Neuron (in vitro differentiated cells): ENCODE results near the gene MED13L.
A peak's percentile ranks its signal among the peaks of the same experiment; 100 is the strongest.

Source experiments
- H2AFZ ChIP-seq: one replicate; pipeline ENCODE4 v1.6.1; 2013; ENCODE audit warnings: low read depth, mild to moderate bottlenecking, inconsistent platforms, low read length, moderate library complexity
- H3K27me3 ChIP-seq: one replicate; pipeline ENCODE4 v1.6.1; 2013; ENCODE audit warnings: low read length; ENCODE audit not compliant: insufficient read depth
- H3K36me3 ChIP-seq: one replicate; pipeline ENCODE4 v1.6.1; 2013; ENCODE audit warnings: low read length; ENCODE audit not compliant: insufficient read depth
- H3K4me1 ChIP-seq: one replicate; pipeline ENCODE4 v1.6.1; 2013; ENCODE audit warnings: low read length; ENCODE audit not compliant: insufficient read depth
- H3K4me3 ChIP-seq: 2 replicates; pipeline ENCODE4 v1.5.1; 2013; ENCODE audit warnings: mild to moderate bottlenecking, low read length, moderate library complexity
- H3K9me3 ChIP-seq: one replicate; pipeline ENCODE4 v1.6.1; 2013; ENCODE audit warnings: low read length

The MED13L gene

DNA sequence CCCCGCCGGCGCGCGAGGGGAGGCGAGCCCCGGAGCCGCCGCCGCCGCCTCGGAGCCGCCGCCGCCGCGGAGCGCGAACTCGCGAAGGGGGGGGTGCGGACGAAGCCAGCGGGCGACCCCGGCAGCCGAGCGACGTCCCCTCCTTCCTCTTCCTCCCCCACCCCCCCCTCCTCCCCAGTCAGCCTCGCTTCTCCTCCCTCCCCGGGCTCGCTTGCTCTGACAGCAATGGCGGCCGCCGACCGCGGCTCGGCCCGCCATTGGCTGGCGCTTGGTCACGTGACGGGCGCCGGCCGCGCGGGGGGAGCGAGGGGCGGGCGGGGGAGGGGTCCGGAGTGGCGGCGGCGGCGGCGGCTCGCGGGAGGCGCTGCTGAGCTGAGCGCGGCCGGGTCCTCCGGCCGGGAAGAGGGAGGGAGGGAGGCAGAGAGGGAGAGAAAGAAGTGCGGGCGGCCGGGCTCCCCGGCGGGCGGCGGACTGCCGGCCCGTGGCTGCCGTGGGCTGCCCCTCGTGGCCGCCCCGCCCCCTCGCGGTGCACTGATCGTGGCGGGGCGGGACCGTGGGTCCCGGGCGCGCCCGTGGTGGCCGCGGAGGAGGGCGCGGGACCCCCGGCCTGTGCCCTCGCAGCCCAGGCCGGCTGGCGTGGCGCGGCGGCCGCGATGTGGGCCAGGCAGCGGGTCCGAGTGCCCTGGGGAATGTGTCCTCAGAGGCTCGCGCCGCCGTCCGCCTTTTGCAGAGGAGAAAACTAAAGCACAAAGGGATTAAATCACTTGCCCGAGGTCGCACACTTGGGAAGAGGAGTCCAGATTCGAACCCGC, at the start of gene MED13L:
Gene MED13L (minus strand): TSS at position 227 of the 812 bp plus-strand sequence. CDS start 562 bp downstream, outside the sequence.
- peak within 1 kb of the TSS; percentile 99 for H3K4me3 ChIP-seq
- H3K27me3 ChIP-seq, result no peaks in the 10 kb centered on the region
- no peaks in the 10 kb centered on the region for H3K9me3 ChIP-seq
- H3K4me1 ChIP-seq, result peaks cover 22% of the 10 kb centered on the region
- peak within 1 kb of the TSS; percentile 81 for H2AFZ ChIP-seq
- no peaks in the 10 kb centered on the region for H3K36me3 ChIP-seq

DNA sequence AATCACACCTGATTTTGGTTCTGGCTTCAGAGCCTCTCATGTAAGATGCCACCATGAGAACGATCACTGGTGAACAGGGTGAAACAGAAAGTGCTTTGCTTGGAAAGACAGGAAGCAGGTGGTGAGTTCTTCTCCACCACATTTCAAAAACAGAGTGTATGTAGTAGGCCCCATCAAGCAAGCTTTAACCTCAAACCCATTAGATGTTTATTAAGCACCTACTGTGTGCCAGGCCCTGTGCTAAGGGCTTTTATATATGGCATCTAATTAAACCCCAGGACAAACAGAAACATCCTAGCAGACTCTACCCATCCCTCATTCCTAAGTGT, 47.8 kb upstream of the MED13L start:
- H3K4me3 ChIP-seq, result no peak overlapping the region
- no peaks in the 10 kb centered on the region for H3K9me3 ChIP-seq
- no peak overlapping the region for H2AFZ ChIP-seq
- no peaks in the 10 kb centered on the region for H3K36me3 ChIP-seq
- H3K27me3 ChIP-seq, result no peaks in the 10 kb centered on the region
- no peaks in the 10 kb centered on the region for H3K4me1 ChIP-seq

DNA sequence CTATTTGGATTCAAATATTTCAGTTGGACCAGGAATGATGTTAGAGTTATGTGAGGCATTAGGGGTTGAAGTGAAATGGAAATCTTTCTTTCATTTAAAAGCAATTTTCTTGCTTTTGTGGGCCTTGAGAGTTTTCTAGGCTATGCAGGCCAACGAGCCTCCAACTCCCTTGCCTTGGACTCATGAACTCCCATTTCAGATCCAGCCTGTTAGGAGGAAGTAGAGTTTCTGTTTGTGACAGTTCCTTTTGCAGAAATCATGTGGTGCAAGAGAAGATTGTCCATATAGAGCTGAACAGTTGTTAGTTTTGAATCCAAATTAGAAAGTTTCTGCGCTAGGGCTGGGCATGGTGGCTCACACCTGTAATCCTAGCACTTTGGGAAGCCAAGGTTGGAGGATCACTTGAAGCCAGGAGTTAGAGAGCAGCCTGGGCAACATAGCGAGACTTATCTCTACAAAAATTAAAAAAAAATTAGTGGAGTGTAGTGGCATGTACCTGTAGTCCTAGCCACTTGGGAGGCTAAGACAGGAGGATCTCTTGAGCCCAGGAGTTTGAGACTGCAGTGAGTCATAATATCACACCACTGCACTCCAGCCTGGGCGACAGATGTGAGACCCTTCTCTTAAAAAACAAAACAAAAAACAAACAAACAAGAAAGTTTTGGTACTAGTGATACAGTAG, 47.3 kb upstream of the MED13L start:
- H3K4me3 ChIP-seq, result no peak overlapping the region
- H2AFZ ChIP-seq, result no peak overlapping the region
- no peaks in the 10 kb centered on the region for H3K36me3 ChIP-seq
- H3K27me3 ChIP-seq, result peaks cover under 1% of the 10 kb centered on the region
- H3K4me1 ChIP-seq, result no peaks in the 10 kb centered on the region
- no peaks in the 10 kb centered on the region for H3K9me3 ChIP-seq

DNA sequence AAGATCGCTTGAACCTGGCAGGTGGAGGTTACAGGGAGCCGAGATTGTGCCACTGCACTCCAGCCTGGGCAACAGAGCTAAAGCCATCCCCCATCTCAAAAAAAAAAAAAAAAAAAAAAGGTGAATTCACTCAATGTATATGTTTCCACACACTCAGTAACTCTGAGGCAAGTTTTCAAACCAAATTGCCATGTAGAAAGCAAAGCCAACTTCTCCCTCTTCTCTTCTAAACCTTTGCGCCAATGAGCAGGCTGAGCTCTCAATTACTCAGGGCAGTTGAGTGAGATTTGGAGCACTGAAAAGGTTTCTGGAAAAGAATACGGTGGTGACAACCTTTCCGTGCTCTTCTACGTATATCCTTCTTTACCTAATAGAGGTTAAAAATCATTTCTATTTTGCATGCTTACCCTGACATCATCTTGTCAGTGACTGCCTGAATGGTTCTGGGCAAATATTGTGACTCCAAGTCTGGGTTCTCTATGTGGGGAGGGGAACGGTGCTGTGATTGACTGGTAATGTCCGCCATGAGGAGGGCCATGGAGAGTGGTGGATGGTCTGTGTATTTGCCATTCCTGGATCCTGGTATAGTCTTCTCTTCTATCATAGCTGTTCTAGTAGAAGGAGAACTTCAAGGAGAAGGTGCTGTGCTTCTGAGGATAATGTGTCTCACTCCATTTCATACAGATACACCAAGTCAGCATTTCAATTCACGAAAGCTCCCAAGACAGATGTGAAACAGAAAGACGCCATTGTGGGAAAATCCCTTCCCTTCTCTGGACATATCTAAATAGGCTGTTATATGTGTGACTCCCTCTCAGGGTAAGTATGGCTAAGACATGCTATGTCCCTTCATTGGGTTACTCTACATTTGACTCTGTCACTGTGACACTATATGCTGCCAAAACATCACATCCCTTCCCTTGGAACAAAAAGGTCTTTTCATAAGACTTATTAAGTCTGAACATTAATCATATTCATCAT, 46.2 kb upstream of the MED13L start:
- Histone ChIP-seq H3K27me3 (peaks cover 2% of the 10 kb centered on the region), H3K4me1 (no peaks in the 10 kb centered on the region), H2AFZ (no peak overlapping the region), H3K4me3 (no peak overlapping the region), H3K9me3 (no peaks in the 10 kb centered on the region), H3K36me3 (no peaks in the 10 kb centered on the region)

- Histone ChIP-seq H2AFZ (no peak overlapping the region), H3K27me3 (peaks cover 2% of the 10 kb centered on the region), H3K36me3 (no peaks in the 10 kb centered on the region), H3K4me1 (no peaks in the 10 kb centered on the region), H3K4me3 (no peak overlapping the region), H3K9me3 (no peaks in the 10 kb centered on the region)
These were observed 44.4 kb upstream of the MED13L start for GRCh38 chr12:116321913-116322312.

- no peak overlapping the region for H2AFZ ChIP-seq
- H3K4me1 ChIP-seq, result no peaks in the 10 kb centered on the region
- H3K36me3 ChIP-seq, result no peaks in the 10 kb centered on the region
- H3K27me3 ChIP-seq, result peaks cover 2% of the 10 kb centered on the region
- no peaks in the 10 kb centered on the region for H3K9me3 ChIP-seq
- no peak overlapping the region for H3K4me3 ChIP-seq
These were observed 43.3 kb upstream of the MED13L start for GRCh38 chr12:116320791-116321217.

DNA sequence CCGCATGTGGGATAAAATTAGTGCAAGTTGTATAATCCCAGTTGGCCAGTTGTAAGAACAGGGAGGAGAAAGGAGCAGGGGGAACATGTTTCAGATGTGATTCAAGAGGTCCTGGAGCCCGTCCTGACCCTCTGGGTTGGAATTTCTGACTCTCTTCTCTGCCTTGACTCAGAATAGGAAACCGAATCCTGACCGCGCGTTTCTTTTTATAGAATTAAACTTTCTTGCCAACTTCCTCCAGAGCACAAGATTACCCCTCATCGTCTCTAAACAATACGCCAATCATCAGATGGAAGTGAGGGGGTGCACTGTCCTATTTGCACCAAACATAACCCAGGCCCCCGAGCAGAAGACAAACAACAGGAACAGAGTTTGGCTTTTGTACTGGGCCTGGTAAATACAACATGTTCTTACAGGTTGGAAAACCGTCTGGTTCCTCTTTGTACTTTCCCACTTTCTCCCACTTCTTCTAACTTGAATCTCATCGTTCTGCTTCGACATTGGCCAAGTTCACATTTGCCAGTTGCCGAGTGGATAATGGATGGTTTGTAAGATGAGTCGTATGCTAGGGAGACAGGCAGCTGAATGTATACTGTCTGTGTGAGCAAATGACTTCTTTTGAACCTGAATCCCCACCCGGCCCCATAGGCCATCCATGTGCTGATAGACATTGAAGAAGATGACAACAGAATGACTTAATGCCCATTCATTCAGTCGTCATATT, 42.6 kb upstream of the MED13L start:
- Histone ChIP-seq H2AFZ (no peak overlapping the region), H3K4me3 (no peak overlapping the region), H3K36me3 (no peaks in the 10 kb centered on the region), H3K27me3 (peaks cover 2% of the 10 kb centered on the region), H3K9me3 (no peaks in the 10 kb centered on the region), H3K4me1 (no peaks in the 10 kb centered on the region)

DNA sequence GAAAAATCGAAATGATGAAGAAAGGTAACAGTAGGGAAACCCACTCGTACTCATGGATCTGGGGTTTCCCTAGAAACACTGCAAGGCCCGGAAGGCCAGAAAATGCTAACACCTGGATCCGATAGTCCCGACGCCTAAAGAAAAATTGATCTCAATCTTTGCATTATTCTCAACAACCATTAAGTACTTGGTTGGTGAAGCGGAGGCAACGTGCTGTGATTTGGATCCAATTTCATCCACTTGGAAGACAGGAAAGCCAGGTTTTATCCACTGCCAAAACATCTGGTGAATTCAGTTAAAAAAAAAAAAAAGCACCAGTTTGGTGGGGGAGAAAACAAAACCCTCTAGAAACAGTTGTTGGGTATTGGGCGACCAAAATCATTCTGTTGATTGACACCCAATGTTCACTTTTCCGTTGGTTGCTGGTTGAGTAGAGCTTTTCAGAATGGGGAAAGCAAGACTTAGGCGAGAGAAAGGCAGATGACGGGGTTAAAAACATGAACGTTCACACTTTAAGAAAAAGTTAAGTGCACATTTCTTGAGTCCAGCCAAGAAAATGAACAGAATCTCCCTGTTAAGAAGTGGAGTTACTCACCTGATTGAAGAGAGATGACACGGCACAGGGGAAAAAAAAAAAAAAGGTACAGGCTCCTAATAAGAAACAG, 41.9 kb upstream of the MED13L start:
- Histone ChIP-seq H2AFZ (no peak overlapping the region), H3K4me1 (no peaks in the 10 kb centered on the region), H3K36me3 (no peaks in the 10 kb centered on the region), H3K27me3 (peaks cover 2% of the 10 kb centered on the region), H3K9me3 (no peaks in the 10 kb centered on the region), H3K4me3 (no peak overlapping the region)

GRCh38 chr12:116318576-116319232, 41.2 kb upstream of the MED13L start:
- no peak overlapping the region for H3K4me3 ChIP-seq
- H3K36me3 ChIP-seq, result no peaks in the 10 kb centered on the region
- no peak overlapping the region for H2AFZ ChIP-seq
- H3K9me3 ChIP-seq, result no peaks in the 10 kb centered on the region
- H3K27me3 ChIP-seq, result peaks cover 2% of the 10 kb centered on the region
- H3K4me1 ChIP-seq, result no peaks in the 10 kb centered on the region

DNA sequence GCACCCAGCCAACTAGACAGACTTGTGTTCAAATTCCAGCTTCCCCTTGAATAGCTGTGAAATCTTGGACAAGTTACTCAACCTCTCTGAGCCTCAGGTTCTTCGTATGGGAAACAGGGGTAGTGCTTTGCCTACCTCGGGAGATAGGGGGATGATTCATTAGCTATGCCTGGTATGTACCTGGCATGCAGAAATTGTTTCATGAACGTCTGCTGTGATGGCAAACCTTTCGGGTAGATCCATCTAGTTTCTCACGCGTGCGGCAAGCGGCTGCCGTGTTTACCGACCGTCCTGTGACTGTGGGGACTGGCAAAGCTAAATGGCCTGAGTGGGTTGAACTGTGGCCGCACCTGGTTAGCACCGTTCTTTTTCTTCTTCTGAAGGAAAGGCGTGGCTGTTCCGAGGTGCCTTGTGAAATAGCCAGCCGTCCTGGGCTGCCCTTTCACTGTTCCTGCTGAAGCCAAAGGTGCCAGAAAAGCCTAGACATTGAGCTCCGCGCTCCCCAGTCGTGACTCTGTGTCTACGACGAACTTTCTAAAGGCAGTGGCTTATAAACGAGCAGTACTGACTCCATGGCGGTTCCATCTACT, 40.6 kb upstream of the MED13L start:
- no peak overlapping the region for H2AFZ ChIP-seq
- no peak overlapping the region for H3K4me3 ChIP-seq
- H3K4me1 ChIP-seq, result no peaks in the 10 kb centered on the region
- H3K36me3 ChIP-seq, result no peaks in the 10 kb centered on the region
- H3K9me3 ChIP-seq, result no peaks in the 10 kb centered on the region
- peaks cover 2% of the 10 kb centered on the region for H3K27me3 ChIP-seq

DNA sequence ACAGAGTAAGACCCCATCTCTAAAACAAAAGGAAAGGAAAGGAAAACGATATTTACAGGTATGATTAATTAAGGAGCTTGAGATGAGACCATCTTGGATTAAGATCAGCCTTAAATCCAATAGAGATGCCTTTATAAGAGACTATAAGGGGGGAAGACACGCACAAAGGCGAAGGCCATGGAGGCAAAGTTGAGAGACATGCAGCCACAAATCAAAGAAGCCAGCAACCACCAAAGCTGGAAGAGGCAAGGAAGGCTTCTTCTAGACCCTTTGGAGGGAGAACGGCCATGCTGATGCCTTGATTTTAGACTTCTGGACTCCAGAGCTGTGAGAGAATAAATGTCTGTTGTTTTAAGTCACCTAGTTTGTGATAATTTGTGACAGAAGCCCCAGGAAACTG, 39.6 kb upstream of the MED13L start:
- Histone ChIP-seq H3K4me3 (no peak overlapping the region), H3K9me3 (no peaks in the 10 kb centered on the region), H3K4me1 (no peaks in the 10 kb centered on the region), H3K27me3 (peaks cover 2% of the 10 kb centered on the region), H2AFZ (no peak overlapping the region), H3K36me3 (no peaks in the 10 kb centered on the region)
